GM21447 (cell line): Measurements from ENCODE around the gene SCYGR4.
"Not testable (repeated sequence)": the region's sequence is repeated elsewhere in the genome, so short reads cannot be mapped to it uniquely, and the experiment has no call there.

Experiments
- ATAC-seq: cut with Tn5 transposase; IDR thresholded peaks from one replicate; pipeline ENCODE4 v1.9.1; 2021; ENCODE audit not compliant: unreplicated experiment

SCYGR4 gene

GRCh38 chr2:227617316-227618230 lies at the start of gene SCYGR4:
Gene SCYGR4 (plus strand): TSS chr2:227617498. CDS start chr2:227617498, 0 bp downstream.
- no peak for ATAC-seq

GRCh38 chr2:227568852-227569169 lies 48.5 kb upstream of the SCYGR4 start:
- ATAC-seq, result no peak

GRCh38 chr2:227570615-227571014 lies 46.7 kb upstream of the SCYGR4 start:
- no peak for ATAC-seq

GRCh38 chr2:227576110-227576509 lies 41.2 kb upstream of the SCYGR4 start:
- no peak for ATAC-seq

GRCh38 chr2:227576812-227577211 lies 40.5 kb upstream of the SCYGR4 start:
- ATAC-seq, result no peak

- ATAC-seq, result no peak
Observed at GRCh38 chr2:227577555-227577954, 39.7 kb upstream of the SCYGR4 start.

- no peak for ATAC-seq
Observed at GRCh38 chr2:227578642-227579041, 38.7 kb upstream of the SCYGR4 start.

GRCh38 chr2:227579791-227580190 lies 37.5 kb upstream of the SCYGR4 start:
- no peak for ATAC-seq

GRCh38 chr2:227582369-227582768 lies 34.9 kb upstream of the SCYGR4 start:
- ATAC-seq, result no peak

- peak; percentile 82 for ATAC-seq
Observed at GRCh38 chr2:227592694-227593387, 24.5 kb upstream of the SCYGR4 start.

GRCh38 chr2:227595797-227596196 lies 21.5 kb upstream of the SCYGR4 start:
- no peak for ATAC-seq

GRCh38 chr2:227597036-227597435 lies 20.3 kb upstream of the SCYGR4 start:
- no peak for ATAC-seq

GRCh38 chr2:227597998-227598397 lies 19.3 kb upstream of the SCYGR4 start:
- no peak for ATAC-seq

GRCh38 chr2:227598835-227599503 lies 18.3 kb upstream of the SCYGR4 start, which contains the start of gene SCYGR2:
Gene SCYGR2 (plus strand): TSS chr2:227598893. CDS start chr2:227598893, 0 bp downstream.
- not testable (repeated sequence) for ATAC-seq

- ATAC-seq, result no peak
Observed at GRCh38 chr2:227602358-227602757, 14.9 kb upstream of the SCYGR4 start.

GRCh38 chr2:227606476-227606875 lies 10.8 kb upstream of the SCYGR4 start:
- no peak for ATAC-seq

GRCh38 chr2:227607941-227608340 lies 9.4 kb upstream of the SCYGR4 start:
- no peak for ATAC-seq

GRCh38 chr2:227608561-227609338 lies 8.5 kb upstream of the SCYGR4 start:
- peak; percentile 79 for ATAC-seq

GRCh38 chr2:227610123-227610522 lies 7.2 kb upstream of the SCYGR4 start:
- no peak for ATAC-seq

- no peak for ATAC-seq
Observed at GRCh38 chr2:227612546-227613271, 4.6 kb upstream of the SCYGR4 start.
